Measurements from ENCODE around the gene PDLIM1.

- no peak for TF ChIP-seq SMC3 (IDR thresholded peaks at IDR 0.05; ENCODE audit: low read depth, low read length)
- TF ChIP-seq CTCF (IDR thresholded peaks at IDR 0.05) = 0 out of 2 replicates have a peak, but pooled peaks have one; percentile 15
- no peak for TF ChIP-seq MAX (IDR thresholded peaks at IDR 0.05; ENCODE audit: low read depth)
- no peak for TF ChIP-seq YY1 (IDR thresholded peaks at IDR 0.05; ENCODE audit: low read depth)
- TF ChIP-seq TCF12 (IDR thresholded peaks at IDR 0.05) = no peak
- no peak for TF ChIP-seq EP300 (IDR thresholded peaks at IDR 0.05; ENCODE audit: borderline replicate concordance in 1 of 2, low read depth in 1 of 2, low read length in 1 of 2)
- TF ChIP-seq USF2 (IDR thresholded peaks at IDR 0.05; ENCODE audit: borderline replicate concordance, low read depth, low read length) = no peak
- no peak for TF ChIP-seq RAD21 (IDR thresholded peaks at IDR 0.05; ENCODE audit: low read length)
- no peak for TF ChIP-seq MXI1 (IDR thresholded peaks at IDR 0.05; ENCODE audit: low read depth, low read length)
Measured at GRCh38 chr10:95289003-95289920, 1.5 kb downstream of the PDLIM1 start.

Measured in SK-N-SH (cell line).